Right renal pelvis (tissue), 4 donors: ENCODE measurements around the gene SCLT1. TPM values are rescaled to one million over a fixed set of nuclear protein-coding genes. Genes with fewer than 3 reads are reported as not detected.

ENCODE experiments used
- DNase-seq, 4 donors: peaks; one replicate each; pipeline ENCODE4 v3.0.0-alpha.2; 2013; ENCODE audit warnings: low read depth in 4 of 4, low spot score in 3 of 4, missing footprints in 1 of 4
- polyA plus RNA-seq, 4 donors: library from polyadenylated mRNA; unstranded; fragments of 120-200 nt; gene quantifications; one replicate each; pipeline ENCODE4 v1.2.1, GENCODE V29; 2013; ENCODE audit not compliant: insufficient read length in 4 of 4

Gene SCLT1
- polyA plus RNA-seq, 4 donors: 14.9 to 18.2 (median 16.7) TPM

DNA sequence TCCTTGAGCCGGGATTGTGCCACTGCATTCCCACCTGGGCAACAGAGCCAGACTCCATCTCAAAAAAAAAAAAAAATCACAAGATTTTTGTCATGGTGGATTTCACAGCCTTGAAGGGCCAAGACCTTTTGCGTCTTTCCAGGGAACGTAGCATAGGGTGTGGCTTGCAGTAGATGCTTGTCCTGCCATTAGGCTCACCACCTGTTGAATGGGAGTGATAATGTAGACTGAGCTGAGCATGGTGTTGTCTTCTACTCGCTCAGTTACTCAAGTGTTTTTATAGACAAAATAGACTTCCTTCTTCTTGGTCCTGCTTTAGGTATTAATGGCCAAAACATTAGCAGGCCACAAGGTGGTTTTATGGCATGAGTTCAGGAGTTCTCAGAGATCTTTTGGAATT is 243.1 kb downstream of the SCLT1 start:
- DNase-seq: no peak

DNA sequence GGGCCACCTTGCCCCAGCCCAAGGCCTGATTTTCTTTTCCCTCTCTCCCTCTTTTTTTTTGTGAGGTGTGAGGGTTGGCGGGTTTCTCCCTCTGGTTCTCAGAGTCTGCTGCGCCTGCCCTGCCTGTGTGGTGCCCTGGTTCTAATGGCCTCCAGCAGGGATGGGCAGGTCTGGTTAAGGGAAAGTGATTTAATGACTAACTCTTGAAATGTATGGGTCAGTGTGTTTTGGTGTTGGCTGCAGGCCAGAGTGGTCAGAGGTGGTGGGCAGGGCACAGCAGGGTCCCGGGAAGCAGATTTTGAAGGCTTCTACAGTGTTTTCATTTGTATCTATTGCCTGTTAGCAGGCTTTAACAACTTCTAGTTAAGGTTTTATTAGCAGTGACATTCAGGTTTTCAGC is 244.9 kb downstream of the SCLT1 start:
- no peak for DNase-seq

DNA sequence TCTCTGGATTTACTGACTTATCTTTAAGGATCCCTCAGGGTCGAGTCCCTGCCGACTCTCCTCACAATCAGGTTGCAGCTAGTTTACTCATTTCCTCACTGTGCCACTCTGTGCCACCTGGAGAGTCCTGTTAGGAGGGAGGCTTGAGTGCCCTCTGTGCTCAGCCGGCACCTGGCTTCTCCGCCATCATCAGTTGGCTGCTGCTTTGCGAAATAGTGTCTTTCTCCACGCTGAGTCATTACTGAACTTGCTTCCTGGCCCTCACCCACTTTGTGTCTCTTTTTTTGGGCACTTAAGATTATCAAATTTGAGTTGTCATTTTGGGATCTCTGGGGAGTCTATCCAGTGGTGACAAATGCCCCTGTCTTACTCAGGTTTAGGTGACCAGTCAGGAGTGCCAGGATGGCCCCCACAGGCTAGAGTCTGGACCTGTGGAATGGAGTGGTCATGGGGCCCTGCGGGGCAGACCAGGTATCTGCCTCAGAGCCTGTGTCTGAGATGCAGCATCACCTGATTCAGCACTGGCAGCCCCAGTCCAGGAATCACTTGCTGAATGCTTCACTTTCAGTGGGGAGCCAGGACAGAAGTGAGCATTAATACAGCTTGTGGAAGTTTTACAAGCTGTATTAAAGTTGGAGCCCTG is 246.1 kb downstream of the SCLT1 start:
- no peak for DNase-seq

DNA sequence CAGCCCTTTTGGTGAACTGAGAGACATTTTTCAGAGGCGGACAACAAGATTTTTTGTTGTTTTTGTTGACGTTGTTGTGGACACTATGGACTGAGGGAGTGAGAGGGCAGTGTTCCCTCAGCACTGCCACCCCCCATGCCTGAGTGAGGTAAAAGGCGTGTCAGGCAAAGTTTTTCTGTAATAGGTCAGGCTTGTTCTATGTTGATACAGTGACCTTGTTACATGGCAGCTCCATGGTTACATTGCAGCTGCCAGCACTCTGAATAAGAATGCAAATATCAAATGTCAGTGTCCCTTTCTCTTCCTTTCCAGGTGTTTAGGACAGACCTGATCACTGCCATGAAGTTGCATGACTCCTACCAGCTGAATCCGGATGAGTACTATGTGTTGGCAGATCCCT is 247.3 kb downstream of the SCLT1 start:
- DNase-seq: no peak

DNA sequence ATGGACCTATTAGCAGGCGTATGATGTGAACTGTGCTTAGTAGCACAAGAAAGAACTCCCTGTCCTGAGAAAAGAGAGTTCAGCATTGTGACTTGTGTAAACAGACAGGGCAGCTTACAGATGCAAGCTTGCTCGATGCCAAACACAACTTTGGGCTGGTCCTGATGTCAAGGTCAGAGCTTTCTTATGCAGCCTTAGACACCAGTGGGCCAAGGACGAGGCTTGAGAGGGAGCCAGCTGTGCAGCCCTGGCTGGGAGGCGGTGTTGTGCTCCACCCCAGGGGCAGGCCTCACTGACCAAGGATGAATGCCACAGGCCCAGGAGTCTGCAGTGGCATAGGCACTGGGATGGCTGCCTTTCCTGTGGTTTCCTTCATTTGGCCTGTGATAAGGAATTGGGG is 248.4 kb downstream of the SCLT1 start:
- no peak for DNase-seq

DNA sequence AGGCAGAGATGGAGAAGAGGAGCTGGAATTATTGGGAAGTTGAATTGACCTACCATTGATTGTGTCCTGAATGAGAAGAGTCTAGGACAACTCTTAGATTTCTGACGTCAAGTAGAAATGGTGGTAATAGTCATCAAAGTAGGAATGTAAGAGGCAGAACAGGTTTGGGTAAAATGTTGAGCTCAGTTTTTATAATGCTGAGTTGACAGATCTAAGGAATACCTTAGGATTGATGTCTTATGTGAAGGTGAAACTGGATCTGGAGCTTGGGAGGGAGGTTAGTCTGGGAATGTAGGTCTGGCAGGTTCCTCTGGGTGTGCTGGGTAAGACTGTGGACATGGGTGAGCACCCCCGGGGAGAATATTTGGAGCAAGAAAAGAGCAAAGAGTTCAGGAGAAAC is 251.9 kb downstream of the SCLT1 start:
- DNase-seq: no peak

- no peak for DNase-seq
Observed at GRCh38 chr4:128840711-128841318, 252.5 kb downstream of the SCLT1 start.

- DNase-seq: no peak
Observed at GRCh38 chr4:128837679-128838078, 255.7 kb downstream of the SCLT1 start.

GRCh38 chr4:128837198-128837597 is 256.1 kb downstream of the SCLT1 start:
- no peak for DNase-seq

DNA sequence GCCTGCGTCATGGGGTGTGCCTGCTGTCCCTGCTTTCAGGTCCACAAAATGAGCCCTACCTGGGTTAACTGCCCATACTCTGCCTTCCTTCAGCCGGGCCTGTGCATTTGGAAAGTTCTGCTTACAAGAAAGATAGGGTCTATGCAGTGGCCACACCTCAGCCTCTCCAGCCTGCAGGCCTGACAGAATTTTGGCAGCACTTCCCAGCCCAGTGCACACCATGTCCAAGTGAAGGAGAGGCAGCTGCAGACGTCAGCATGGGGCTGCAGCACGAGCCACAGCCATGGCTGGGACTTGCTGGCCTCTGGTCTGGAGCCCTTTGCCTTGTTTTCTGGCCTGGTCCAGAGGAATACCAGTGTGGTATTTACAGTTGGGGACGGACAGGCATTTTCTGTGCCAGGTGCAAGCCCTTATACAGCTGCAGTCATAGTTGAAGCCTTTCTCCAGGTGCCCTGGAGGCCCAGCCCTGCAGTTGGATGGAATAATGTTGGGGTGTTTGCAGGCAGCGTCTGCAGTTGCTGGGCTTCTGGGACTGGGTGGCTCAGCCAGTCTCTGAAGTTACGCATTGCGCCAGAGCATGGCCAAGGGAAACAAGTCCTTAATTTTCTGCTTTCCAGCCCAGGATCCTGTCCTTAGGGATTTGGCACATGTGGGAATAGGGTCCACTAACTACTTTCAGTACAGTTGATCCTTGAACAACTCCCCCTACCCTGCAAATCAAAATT is 257.7 kb downstream of the SCLT1 start:
- DNase-seq: no peak

Other genes with a start within 250 kb of the SCLT1 start
- 10 to 100 TPM; 12.5 to 17.7 (median 14.8) TPM for gene C4orf33, start 2.6 kb upstream of the SCLT1 start, polyA plus RNA-seq